Gastroesophageal sphincter (tissue), 3 donors: ENCODE measurements around the gene SH3BP2.

ENCODE experiments used
- CTCF ChIP-seq, 4 experiments: fragments of 200-600 bp in 2 of 4; fragments of 450-650 bp in 2 of 4; sonication (generic) in 1 of 4; IDR thresholded peaks; one replicate each; pipeline ENCODE4 v1.5.1; 2017 to 2019; ENCODE audit warnings: antibody characterized with exemption in 4 of 4, mild to moderate bottlenecking in 2 of 4, moderate library complexity in 2 of 4
- POLR2A ChIP-seq, 2 donors: fragments of 450-650 bp; IDR thresholded peaks; one replicate each; pipeline ENCODE4 v1.6.1; 2017; ENCODE audit warnings: antibody characterized with exemption in 2 of 2, mild to moderate bottlenecking in 2 of 2, moderate library complexity in 1 of 2
- POLR2AphosphoS5 ChIP-seq: sonication (generic); formaldehyde crosslinking; IDR thresholded peaks from one replicate; pipeline ENCODE4 v1.6.1; 2017; ENCODE audit warnings: antibody characterized with exemption

DNA sequence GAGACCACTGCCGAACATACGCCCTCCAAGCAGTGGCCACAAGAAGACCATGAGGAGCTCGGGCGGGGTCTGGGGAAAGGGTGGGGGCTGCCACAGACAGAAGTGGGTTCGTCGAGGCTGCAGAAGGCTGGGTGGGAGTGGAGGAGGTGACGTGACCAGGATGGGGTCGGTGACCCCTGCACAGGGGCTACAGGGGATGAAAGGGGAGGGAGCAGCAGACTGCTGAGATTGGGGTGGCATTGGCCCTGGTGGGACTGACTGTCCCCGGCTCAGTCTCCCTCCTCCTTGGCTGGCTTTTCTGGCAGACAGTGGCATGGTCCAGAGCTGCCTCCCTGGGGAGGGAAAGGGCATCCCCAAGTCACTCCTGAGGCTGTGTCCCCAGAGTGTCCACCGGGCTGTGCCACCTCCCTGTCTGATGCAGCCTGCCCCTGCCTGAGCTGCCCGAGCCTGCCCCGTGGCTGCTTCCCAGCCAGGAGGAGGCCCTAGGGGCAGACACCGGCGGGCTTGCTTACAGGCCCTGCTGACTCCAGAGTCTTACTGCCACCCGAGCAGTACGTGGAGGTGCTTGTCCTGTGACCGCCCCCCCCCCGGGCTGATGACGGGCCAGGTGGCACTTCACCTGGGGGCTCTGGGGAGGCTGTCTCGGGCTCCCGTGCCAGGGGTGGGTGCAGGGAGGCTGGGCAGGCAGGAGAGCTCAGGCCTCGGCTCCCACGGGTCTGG lies 7.2 kb downstream of the SH3BP2 start:
- TF ChIP-seq CTCF (IDR thresholded peaks at IDR 0.05) (no peak), POLR2A (IDR thresholded peaks at IDR 0.05) (no peak), POLR2AphosphoS5 (no peak)
